NCI-H2107 (cell line): ENCODE measurements around the gene SERPING1.

Source experiments
- DNase-seq: peaks from one replicate; lab custom pipeline; 2025; lab: John Stamatoyannopoulos, UW

The SERPING1 gene

DNA sequence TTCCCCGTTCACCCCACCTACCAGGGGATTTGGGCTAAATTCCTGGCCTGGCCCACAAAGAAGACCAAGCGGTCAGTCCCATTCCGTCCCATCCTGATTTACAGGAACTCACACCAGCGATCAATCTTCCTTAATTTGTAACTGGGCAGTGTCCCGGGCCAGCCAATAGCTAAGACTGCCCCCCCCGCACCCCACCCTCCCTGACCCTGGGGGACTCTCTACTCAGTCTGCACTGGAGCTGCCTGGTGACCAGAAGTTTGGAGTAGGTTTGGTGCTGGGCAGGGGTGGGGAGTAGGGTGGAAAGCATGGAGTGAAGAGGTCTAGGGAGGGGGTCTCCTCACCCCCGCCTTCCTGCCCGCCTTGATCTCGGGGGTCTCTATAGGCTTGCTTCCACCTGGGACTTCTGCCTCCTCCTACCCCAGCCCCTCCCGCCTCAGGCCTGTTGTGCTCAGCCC, at the start of gene SERPING1:
Gene SERPING1, plus strand, starts transcription at position 225 of the 455 bp plus-strand sequence. CDS start 586 bp downstream, outside the sequence.
- DNase-seq = no peak

DNA sequence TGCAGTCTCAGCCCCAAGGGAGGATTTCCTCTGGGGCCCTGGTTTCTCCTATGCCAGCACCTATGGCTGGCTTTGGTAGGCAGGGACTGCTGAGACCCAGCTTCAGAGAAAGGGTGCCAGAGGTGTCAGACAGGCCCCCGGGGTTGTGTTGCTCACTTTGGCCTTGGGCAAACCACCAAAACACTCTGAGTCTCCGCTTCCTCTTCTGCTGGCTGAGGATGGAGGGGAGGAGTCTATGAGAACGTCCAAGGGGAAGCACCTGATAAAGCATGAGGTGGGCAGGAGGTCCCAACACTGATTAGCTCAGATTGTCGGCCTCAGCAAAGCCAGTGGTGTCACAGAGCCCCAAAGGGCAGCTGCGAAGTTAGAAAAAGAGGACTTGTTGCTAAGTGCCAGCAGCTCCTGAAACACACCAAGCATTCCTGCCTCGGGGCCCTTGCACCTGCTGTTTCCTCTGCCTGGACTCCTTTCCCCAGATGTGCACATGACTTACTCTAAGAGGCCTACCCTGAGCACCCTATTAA, 49.6 kb upstream of the SERPING1 start:
- DNase-seq = no peak

DNA sequence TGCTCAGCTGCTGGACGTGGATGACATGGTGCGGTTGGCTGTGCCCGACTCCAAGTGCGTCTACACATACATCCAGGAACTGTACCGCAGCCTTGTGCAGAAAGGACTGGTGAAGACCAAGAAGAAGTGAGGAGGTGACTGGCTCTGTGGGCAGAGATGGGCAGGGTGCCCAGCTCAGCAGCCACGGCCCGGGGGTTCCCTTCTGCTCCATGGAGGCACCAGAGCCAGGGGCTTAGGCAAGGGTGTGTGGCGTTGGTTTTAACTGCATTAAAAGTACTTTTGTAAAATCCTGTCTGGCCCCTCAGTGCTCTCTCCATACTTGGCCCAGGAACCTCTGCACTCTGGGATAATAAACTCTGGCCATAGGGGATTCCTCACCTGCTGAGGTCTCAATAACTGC, 47.5 kb upstream of the SERPING1 start:
- no peak for DNase-seq

DNA sequence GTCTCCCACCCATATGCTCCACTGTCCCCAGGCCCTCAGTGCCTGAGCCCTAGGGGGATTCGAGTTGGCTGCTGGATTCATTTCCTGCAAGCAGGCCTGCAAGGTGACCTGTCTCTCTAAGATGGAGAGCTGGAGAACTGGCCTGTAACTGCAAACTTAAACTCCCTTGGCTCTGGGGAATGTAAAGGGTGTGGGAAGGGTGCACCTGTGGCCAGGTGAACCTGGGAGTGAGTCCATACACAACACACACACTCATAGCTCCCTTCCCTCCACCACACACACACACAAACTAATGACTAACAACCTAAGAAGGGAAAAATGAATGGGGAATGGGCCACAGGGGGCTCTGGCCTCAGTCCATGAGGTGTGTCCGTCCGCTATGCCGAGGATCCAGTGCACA, 45.5 kb upstream of the SERPING1 start:
- no peak for DNase-seq

DNA sequence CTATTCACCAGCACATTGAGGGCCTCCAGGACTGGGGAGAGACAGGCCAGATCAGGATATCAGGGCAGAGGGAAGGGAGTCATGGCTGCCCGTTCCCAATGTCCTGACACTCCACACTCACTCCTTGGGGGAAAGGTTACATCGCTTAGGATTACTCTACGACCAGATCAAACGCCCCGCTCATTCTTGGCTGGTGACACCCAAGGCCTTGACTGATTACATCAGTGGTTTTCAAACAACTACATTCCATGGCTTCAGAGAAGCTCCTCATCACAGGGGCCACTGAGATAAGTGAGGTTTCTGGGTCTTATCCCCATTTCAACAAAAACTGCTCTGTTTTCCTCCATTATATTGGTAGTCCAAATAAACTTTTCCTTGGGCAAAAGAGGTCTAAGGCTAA, 45.0 kb upstream of the SERPING1 start:
- no peak for DNase-seq

DNA sequence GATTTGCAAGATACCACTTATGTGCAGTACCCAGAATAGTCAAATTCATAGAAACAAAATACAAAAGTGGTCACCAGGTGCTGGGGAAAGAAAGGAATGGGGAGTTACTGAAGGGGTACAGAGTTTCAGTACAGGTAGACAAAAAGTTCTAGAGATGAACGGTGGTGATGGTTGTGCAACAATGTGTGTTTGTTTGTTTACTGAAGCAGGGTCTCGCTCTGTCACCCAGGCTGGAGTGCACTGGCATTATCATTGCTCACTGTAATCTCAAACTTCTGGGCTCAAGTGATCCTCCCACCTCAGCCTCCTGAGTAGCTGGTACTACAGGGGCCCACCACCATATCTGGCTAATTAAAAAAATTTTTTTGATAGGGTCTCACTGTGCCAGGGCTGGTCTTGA, 42.1 kb upstream of the SERPING1 start:
- DNase-seq = no peak

DNA sequence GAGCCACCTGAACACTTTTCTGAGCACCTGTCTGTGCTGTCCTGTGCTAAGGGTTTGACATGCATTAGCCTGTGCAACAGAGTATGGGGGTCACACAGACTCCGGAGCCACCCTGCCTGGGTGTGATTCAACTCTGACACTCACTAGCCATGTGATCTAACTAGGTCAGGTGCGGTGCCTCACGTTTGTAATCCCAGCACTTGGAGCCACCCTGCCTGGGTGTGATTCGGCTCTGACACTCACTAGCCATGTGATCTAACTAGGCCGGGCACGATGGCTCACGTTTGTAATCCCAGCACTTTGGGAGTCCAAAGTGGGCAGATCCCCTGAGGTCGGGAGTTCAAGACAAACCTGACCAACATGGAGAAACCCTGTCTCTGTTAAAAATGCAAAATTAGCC, 41.4 kb upstream of the SERPING1 start:
- DNase-seq = no peak

DNA sequence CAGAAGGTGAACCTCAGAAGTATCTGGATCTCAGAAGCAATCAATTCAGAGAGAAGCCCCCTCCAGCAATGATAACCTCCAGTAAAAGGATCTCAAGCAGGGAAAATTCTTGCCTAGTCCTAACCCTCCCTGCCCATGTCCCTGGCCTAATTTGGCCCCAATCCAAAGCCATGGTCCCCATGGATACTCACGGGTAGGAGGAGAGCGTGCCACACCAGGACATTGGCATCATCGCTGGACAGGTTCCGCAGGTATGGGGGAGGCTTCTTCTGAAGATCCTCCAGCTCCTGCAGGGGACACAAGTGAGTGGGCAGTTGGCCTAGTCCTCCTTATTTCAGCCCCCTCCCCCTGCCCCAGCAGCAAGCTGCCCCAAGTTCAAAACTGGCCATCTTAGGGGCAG, 37.3 kb upstream of the SERPING1 start:
- no peak for DNase-seq

DNA sequence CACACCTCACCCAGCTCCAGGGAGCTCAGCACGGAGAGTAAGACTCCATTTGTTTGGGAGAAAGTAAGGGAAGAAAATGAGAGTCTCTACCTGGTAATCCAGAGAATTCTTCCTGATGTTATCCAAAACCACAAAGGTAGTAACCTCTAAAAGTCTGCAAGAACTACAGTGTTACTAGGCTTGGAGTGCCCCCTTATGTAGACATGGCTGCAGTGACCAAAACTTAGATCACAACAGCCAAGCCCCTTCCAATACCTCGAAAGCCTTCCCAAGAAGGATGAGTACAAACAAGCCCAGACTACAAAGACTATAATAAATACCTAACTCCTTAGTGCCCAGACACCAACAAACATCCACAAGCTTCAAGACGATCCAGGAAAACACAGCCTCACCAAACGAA, 34.9 kb upstream of the SERPING1 start:
- no peak for DNase-seq

DNA sequence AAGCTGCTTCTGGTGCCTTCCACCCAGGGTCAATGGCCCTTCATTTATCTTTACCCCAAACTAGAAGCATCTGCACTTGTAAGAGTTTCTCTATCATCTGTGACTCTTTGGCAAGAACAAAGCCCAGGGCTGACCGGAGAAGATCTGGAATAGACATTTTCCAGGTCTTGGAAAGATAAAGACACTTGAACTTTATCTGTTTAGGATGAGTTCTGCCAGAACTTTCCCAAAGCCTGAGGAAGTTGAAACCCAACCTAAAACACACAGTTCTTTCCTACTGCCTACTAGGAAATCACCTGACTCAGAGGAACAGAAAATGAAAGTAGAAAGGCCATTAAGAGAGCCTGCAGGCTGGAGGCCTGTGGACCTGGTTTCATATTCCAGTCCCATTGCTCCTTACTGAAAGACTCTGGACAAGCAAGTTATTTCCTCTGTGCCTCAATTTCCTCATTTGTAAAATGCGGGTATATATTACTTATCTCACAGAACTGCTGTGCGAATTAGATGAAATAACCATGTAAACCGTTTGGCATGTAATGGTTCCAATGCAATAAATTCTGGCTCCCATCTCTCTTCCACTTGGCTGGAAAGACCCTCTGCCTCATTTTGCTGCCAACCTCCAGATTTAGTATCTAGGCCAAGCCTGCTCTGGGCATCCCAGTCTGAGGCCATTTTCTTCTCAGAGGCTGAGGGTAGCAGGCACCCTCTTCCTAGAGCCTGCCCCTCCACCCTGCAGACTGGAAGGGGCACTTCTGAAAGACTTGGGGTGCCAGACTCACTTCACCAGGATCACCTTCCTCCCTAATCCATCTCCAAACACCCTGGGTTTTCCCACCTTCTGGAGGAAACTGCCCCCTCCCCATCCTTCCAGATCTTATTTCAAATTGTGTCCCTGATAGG, 31.2 kb upstream of the SERPING1 start:
- peak; percentile 17 for DNase-seq

DNA sequence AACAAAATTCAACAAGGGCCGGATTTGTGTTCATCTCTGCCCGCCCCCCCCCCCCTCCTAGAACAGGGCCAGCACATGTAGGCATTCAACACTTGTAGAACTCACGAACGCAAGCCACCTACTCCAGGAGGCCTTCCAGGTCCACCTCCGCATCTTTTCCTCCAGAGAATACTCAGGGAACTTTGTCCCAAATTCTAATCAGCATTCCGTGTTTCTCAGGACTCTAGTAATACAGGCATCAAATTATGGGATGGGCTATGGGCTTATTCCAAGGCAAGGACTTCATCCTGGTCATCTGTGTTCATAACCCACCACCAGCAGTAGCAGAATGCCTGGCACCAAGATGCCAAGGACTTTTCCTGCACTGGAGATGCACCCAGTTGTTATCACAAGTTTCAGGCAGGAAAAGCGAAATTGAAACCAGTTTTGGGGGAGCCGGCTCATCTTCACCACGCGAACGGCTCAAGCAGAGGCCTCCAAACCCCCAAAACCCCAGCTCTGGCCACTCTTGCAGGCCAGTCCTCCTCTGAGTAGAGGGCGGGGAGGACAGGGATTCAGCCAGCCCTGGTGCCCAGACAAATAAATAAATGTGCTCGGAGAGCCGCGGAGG, 30.5 kb upstream of the SERPING1 start:
- DNase-seq = no peak

DNA sequence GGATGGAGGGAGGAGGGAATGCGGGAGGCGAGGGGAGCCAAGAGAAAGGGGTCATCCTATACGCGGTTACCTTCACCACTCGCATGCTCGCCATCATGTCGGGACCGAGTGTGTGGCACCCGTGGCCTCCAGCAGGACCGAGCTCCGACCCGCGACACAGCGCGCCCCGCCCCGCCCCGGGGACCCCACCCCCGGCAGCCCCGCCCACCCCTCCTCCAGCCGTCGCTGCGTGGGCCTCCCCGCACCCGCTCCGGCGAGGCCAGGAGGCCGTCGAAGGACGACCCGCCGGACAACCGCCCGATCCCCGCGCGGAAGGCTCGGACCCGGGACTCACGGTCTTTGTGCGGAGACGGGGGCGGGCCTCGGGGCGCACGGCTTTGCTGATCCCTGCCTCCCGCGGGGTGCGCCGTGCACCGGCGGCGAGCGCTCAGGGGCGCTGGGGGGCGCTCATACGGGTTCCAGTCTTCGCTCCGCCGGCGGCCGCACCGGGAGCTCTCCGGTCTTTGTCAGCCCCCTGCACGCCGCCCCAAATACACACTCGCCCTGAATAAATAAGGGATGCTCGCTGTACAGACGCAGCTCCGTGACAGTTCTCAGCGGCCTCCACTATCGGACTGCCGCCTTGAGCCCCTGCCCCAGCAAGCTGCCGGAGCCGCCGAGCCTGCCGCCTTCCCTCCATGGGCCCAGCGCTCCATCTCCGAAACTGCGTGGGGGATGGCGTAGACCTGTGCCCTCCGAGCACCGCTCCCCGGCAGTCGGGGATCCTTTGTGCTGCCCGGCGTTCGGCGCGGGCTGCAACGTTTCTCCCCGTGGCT, 29.8 kb upstream of the SERPING1 start, which contains the start of gene UBE2L6:
Gene UBE2L6, minus strand, starts transcription at position 158 of the 815 bp plus-strand sequence. Its CDS starts 61 bp downstream, at position 97.
- peak; percentile 37 for DNase-seq

DNA sequence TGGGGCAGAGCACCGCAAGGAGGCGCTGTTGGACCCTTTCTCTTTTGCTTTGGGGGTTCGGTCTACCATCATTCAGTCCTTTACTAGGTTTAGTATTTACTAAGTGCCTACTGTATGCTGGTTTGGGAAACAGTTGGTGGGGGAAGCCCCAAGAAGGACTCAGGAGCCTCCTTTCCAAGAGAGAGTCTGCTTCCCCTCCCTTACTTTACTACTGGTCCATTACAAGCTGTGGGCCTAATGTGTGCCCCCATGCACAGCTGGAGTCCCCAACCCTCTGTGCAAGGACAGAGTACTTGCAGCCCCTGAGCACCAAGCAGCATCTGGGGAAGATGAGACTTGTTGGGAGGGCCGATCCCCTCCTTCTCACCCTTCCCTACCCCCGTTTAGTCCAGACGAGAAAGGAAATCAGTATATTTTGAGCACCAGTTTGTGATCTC, 29.1 kb upstream of the SERPING1 start:
- no peak for DNase-seq

DNA sequence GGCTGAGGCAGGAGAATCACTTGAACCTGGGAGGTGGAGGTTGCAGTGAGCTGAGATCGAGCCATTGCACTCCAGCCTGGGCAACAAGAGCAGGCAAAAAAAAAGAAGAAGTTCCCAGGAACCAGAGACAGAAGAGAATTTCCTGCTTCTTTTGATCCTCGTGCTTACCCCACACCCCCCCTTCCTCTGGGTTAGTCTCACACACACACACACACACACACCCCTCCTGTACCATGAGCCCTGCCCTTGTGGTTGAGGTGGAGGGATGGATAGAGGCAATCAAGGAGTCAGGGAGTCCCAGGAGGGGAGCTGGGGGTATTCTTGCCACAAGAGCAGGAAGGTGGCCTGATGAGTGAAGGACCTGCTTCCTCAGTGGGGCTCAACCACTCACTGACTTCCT, 25.9 kb upstream of the SERPING1 start:
- no peak for DNase-seq

DNA sequence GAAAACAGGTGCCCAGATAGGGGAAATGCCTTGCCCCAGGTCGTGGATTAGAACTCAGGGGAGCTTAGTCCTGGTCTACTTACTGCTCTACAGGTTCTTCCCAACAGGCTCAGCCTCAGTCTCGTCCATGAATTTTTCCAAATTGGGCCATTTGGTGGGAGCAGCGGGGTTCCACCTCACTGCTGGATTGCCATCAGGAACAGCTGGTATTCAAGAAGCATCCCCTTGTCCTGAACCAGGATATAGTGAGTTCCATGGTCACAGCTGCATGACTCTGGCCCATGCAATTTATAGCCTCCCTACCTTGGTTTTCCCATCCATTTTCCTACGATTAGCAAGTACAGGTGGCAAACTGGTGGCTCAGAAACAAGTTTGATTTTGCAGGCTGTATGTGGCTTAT, 23.4 kb upstream of the SERPING1 start:
- no peak for DNase-seq

DNA sequence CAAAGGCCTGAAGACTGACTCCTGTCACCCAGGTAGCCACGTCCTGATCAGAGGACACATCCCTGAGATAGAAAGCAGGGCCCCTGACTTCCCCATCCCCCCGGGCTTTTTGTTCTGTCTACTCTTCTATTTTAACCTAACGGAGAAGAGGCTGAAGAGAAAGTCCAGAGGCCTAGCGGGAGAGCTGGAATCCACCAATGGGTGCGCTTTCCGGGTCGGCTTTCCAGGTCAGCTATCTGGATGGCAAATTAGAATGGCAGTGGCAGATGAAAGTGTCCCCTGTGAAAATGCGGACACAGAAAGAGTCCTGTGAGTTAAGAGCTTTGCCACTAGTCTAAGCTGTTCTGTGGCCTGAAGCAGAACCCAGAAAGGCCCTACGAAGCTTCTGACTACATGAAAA, 13.1 kb upstream of the SERPING1 start:
- no peak for DNase-seq

DNA sequence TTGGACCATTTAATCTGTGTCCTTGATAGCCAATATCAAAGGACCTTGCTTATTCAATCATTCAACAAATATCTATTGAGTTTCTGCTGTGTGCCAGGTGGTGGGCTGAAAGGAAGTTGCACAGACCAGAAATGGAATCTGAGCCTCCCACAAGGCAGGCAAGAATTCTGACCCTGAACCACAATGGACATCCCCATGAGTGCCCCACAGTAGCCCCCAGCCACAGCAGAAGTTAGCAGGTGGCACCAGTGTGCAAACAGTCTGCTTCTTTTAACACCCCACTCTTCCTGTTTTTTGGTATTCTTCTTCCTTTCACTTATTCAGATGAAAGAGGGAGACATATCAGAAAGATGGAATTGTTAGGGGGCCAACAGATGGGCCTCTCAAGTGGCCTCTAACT, 12.2 kb upstream of the SERPING1 start:
- no peak for DNase-seq

DNA sequence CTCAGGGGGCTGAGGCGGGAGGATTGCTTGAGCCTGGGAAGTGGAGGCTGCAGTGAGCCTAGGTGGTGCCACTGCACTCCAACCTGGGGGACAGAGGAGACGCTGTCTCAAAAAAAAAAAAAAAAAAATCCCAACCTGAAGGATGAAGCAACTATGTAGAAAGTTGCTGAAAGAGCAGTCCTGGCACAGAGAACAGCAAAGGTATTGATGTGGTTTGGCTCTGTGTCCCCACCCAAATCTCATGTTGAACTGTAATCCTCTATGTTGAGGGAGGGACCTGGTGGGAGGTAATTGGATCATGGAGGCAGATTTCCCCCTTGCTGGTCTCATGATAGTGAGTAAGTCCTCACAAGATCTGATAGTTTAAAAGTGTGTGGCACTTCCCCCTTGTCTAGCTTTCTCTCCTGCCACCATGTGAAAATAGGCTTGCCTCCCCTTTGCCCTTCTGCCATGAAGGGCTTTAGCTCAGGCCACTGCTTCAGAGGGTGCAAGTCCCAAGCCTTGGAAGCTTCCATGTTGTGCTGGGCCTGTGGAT, 10.7 kb upstream of the SERPING1 start:
- DNase-seq = no peak

DNA sequence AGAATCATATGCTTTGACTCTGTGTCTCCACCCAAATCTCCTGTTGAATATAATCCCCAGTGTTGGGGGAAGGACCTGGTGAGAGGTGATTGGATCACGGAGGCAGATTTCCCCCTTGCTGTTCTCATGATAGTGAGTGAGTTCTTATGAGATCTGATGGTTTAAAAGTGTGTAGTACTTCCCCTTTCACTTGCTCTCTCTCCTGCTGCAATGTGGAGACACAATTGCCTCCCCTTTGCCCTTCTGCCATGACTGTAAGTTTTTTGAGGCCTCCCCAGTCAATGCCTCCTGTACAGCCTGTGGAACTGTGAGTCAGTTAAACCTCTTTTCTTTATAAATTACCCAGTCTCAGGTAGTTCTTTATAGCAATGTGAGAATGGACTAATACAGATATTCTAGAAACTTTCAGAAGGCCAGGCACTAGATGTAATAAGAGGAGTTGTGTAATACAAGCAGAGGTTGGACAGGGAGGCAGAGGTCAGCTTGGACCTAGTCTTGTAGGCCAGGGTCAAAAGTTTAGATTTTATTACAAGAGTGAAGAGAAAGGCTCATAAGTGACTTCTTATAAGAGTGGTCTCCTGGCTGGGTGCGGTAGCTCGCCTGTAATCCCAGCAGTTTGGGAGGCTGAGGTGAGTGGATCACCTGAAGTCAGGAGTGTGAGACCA, 9.3 kb upstream of the SERPING1 start:
- DNase-seq = no peak

DNA sequence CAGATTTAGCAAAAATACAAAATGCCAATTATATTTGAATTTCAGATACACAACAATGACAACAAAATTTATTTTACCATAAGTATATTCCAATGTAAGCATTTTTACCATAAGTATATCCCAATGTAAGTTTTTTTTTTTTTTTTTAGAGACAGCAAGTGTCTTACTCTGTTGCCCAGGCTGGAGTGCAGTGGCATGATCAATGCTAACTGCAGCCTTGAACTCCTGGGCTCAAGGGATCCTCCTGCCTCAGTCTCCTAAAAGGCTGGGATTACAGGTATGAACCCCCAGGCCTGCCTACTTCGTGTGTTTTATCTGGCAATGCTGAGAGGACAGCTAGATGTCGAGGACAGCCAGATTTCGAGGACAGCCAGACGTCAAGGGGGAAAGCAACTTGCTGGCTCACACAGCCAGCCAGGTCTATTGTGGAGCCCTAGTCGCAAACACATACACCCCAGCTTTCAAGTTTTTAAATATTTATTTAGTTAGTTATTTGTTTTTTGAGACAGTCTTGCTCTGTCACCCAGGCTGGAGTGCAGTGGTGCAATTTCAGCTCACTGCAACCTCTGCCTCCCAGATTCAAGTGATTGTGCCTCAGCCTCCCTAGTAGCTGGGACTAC, 1.1 kb upstream of the SERPING1 start:
- no peak for DNase-seq
